H1 (cell line): ENCODE data around the gene FOXB1. TPM values are rescaled to one million over a fixed set of nuclear protein-coding genes. Genes with fewer than 3 reads are reported as not detected.

Experiments
- CTCF ChIA-PET: fragments of 300-600 bp; sonication (Branson Sonifier 250); formaldehyde crosslinking; loops from one replicate; lab custom pipeline; 2021; ENCODE audit not compliant: partially characterized antibody; lab: Charles Lee
- POLR2A ChIA-PET: fragments of 300-600 bp; sonication (Branson Sonifier 250); formaldehyde crosslinking; loops from one replicate; lab custom pipeline; 2021; ENCODE audit warnings: inconsistent platforms; ENCODE audit not compliant: partially characterized antibody; lab: Charles Lee
- DNase-seq, 2 experiments: peaks; one replicate each; pipeline versions ENCODE4 v3.0.0 to v3.0.0-alpha.2; 2010 to 2022; ENCODE audit warnings: low spot score in 2 of 2, low read depth in 1 of 2, mixed read lengths in 1 of 2
- FAIRE-seq: peaks from 2 replicates; lab custom pipeline; 2011; peaks lifted over from hg19 to GRCh38; lab: Jason Lieb, UNC
- H2AFZ ChIP-seq: 2 replicates; pipeline ENCODE4 v1.8.1; 2012; ENCODE audit warnings: low read length, inconsistent platforms
- H2AK5ac ChIP-seq: 2 replicates; pipeline ENCODE4 v1.6.1; 2013; ENCODE audit warnings: low read depth, low read length
- H2BK120ac ChIP-seq: replicated peaks from 2 replicates; pipeline ENCODE3; 2013; ENCODE audit warnings: low read depth, low read length, inconsistent platforms
- H2BK12ac ChIP-seq: 2 replicates; pipeline ENCODE4 v1.6.1; 2013; ENCODE audit warnings: low read depth, low read length
- H2BK15ac ChIP-seq: 2 replicates; pipeline ENCODE4 v1.6.1; 2013; ENCODE audit warnings: low read length
- H2BK20ac ChIP-seq: 2 replicates; pipeline ENCODE4 v1.6.1; 2013; ENCODE audit warnings: low read length
- H2BK5ac ChIP-seq: 2 replicates; pipeline ENCODE4 v1.6.1; 2013; ENCODE audit warnings: low read depth, low read length
- H3K14ac ChIP-seq: 2 replicates; pipeline ENCODE4 v1.6.1; 2013; ENCODE audit warnings: inconsistent platforms; ENCODE audit not compliant: insufficient read length
- H3K18ac ChIP-seq: 2 replicates; pipeline ENCODE4 v1.6.1; 2013; ENCODE audit warnings: low read length; ENCODE audit errors: extremely low read depth
- H3K23ac ChIP-seq: 2 replicates; pipeline ENCODE4 v1.6.1; 2013; ENCODE audit warnings: inconsistent platforms; ENCODE audit not compliant: insufficient read length
- H3K23me2 ChIP-seq: 2 replicates; pipeline ENCODE4 v1.6.1; 2013; ENCODE audit warnings: low read depth, low read length
- H3K27ac ChIP-seq: 2 replicates; pipeline ENCODE4 v1.6.1; 2011; ENCODE audit warnings: low read depth, low read length, inconsistent platforms
- H3K27me3 ChIP-seq, 4 experiments: replicated peaks in 1 of 4; 1 replicate in 1 of 4; 2 replicates in 3 of 4; pipeline versions ENCODE4 v1.6.1 to v1.8.1; 2011 to 2013; ENCODE audit warnings: low read length in 3 of 4, mild to moderate bottlenecking in 3 of 4, inconsistent platforms in 2 of 4, mixed read lengths in 2 of 4, moderate library complexity in 1 of 4; ENCODE audit not compliant: control insufficient read depth in 3 of 4, insufficient read depth in 3 of 4; ENCODE audit errors: extremely low read depth in 1 of 4
- H3K36me3 ChIP-seq, 4 experiments: 2 replicates each; pipeline versions ENCODE4 v1.6.1 to v1.8.1; 2011 to 2013; ENCODE audit warnings: mild to moderate bottlenecking in 4 of 4, low read length in 3 of 4, moderate library complexity in 2 of 4, control low read depth in 1 of 4, inconsistent platforms in 1 of 4; ENCODE audit not compliant: insufficient read depth in 4 of 4, control insufficient read depth in 2 of 4
- H3K4ac ChIP-seq: replicated peaks from 2 replicates; pipeline ENCODE3; 2013; ENCODE audit warnings: low read length, low read depth, mixed read lengths, inconsistent platforms; ENCODE audit not compliant: insufficient read length
- H3K4me1 ChIP-seq, 4 experiments: replicated peaks in 1 of 4; 1 replicate in 1 of 4; 2 replicates in 3 of 4; pipeline versions ENCODE4 v1.6.1 to v1.8.1; 2011 to 2013; ENCODE audit warnings: low read length in 3 of 4, inconsistent platforms in 2 of 4, mixed read lengths in 1 of 4; ENCODE audit not compliant: insufficient read depth in 4 of 4, control insufficient read depth in 3 of 4
- H3K4me2 ChIP-seq, 2 experiments: 2 replicates each; pipeline versions ENCODE4 v1.6.1 to v1.8.1; 2011 to 2013; ENCODE audit warnings: low read depth in 2 of 2, low read length in 2 of 2, control low read depth in 1 of 2, inconsistent platforms in 1 of 2, mild to moderate bottlenecking in 1 of 2; ENCODE audit not compliant: insufficient read depth in 1 of 2
- H3K4me3 ChIP-seq, 4 experiments: fragments of 200-600, 300-600 bp in 1 of 4; sonication (generic), shearing (Covaris generic), sonication (Bioruptor Twin) in 1 of 4; 2 replicates each; pipeline versions ENCODE4 v1.5.1 to v1.8.1; 2011 to 2016; ENCODE audit warnings: low read length in 4 of 4, low read depth in 3 of 4, control low read depth in 2 of 4, inconsistent platforms in 2 of 4, mild to moderate bottlenecking in 2 of 4, mixed read lengths in 1 of 4, moderate library complexity in 1 of 4; ENCODE audit not compliant: insufficient read depth in 2 of 4; ENCODE audit errors: extremely low read depth in 1 of 4
- H3K56ac ChIP-seq: replicated peaks from 2 replicates; pipeline ENCODE3; 2013; ENCODE audit warnings: low read depth, mild to moderate bottlenecking, mixed read lengths, low read length, inconsistent platforms; ENCODE audit not compliant: insufficient read length
- H3K79me1 ChIP-seq: 2 replicates; pipeline ENCODE4 v1.6.1; 2013; ENCODE audit warnings: low read depth, low read length, control low read depth
- H3K79me2 ChIP-seq, 2 experiments: 2 replicates each; pipeline versions ENCODE4 v1.6.1 to v1.8.1; 2012 to 2013; ENCODE audit warnings: low read length in 2 of 2, mild to moderate bottlenecking in 2 of 2, inconsistent platforms in 1 of 2; ENCODE audit not compliant: insufficient read depth in 2 of 2, control insufficient read depth in 1 of 2
- H3K9ac ChIP-seq, 4 experiments: replicated peaks in 1 of 4; 1 replicate in 1 of 4; 2 replicates in 3 of 4; pipeline versions ENCODE4 v1.6.1 to v1.8.1; 2011 to 2013; ENCODE audit warnings: low read depth in 3 of 4, low read length in 3 of 4, control low read depth in 2 of 4, mild to moderate bottlenecking in 2 of 4, moderate library complexity in 2 of 4, inconsistent platforms in 1 of 4; ENCODE audit errors: extremely low read depth in 1 of 4
- H3K9me3 ChIP-seq, 2 experiments: 2 replicates each; pipeline versions ENCODE4 v1.6.1 to v1.8.1; 2012 to 2013; ENCODE audit warnings: mild to moderate bottlenecking in 2 of 2, moderate library complexity in 2 of 2, control low read depth in 1 of 2, inconsistent platforms in 1 of 2, low read depth in 1 of 2, low read length in 1 of 2, mixed read lengths in 1 of 2; ENCODE audit not compliant: insufficient read depth in 2 of 2
- H4K20me1 ChIP-seq, 2 experiments: replicated peaks in 1 of 2; 2 replicates each; pipeline versions ENCODE3 to v1.8.1; 2011 to 2013; ENCODE audit warnings: inconsistent platforms in 2 of 2, low read length in 2 of 2, mild to moderate bottlenecking in 1 of 2; ENCODE audit not compliant: insufficient read depth in 2 of 2, control insufficient read depth in 1 of 2
- H4K5ac ChIP-seq: 2 replicates; pipeline ENCODE4 v1.6.1; 2013; ENCODE audit warnings: low read length, low read depth, mixed read lengths, inconsistent platforms; ENCODE audit not compliant: insufficient read length
- H4K8ac ChIP-seq: 2 replicates; pipeline ENCODE4 v1.8.0; 2013; ENCODE audit warnings: mild to moderate bottlenecking, moderate library complexity, low read length, inconsistent platforms; ENCODE audit not compliant: insufficient read depth; ENCODE audit errors: extremely low read depth
- H4K91ac ChIP-seq: replicated peaks from 2 replicates; pipeline ENCODE3; 2013; ENCODE audit warnings: low read length, mixed read lengths, inconsistent platforms; ENCODE audit not compliant: insufficient read length
- CTBP2 ChIP-seq: IDR thresholded peaks from 2 replicates; pipeline ENCODE4 v1.7.0; 2011; ENCODE audit warnings: borderline replicate concordance, mild to moderate bottlenecking, moderate library complexity, mixed read lengths, low read length; ENCODE audit not compliant: insufficient read depth, insufficient read length
- EZH2 ChIP-seq: fragments of 200-600 bp; sonication (generic); IDR thresholded peaks from 2 replicates; pipeline ENCODE4 v1.7.1; 2012; ENCODE audit warnings: low read depth, mild to moderate bottlenecking, moderate library complexity, low read length, inconsistent platforms; ENCODE audit not compliant: severe bottlenecking
- HDAC2 ChIP-seq, 2 experiments: fragments of 300-600 bp in 1 of 2; sonication (generic) in 1 of 2; IDR thresholded peaks; 2 replicates each; pipeline ENCODE4 v1.6.1; 2011 to 2012; ENCODE audit warnings: low read depth in 2 of 2, low read length in 2 of 2, mild to moderate bottlenecking in 2 of 2, moderate library complexity in 2 of 2, borderline replicate concordance in 1 of 2, inconsistent platforms in 1 of 2
- HDAC6 ChIP-seq: IDR thresholded peaks from one replicate; pipeline ENCODE4 v1.7.1; 2012; ENCODE audit warnings: low read depth, mild to moderate bottlenecking, inconsistent platforms, low read length, moderate library complexity
- JUND ChIP-seq: IDR thresholded peaks from 2 replicates; pipeline ENCODE4 v1.6.1; 2011; ENCODE audit warnings: mild to moderate bottlenecking, improper control_type of control experiment, low read length
- POLR2A ChIP-seq, 2 experiments: IDR thresholded peaks; 1 replicate in 1 of 2; 2 replicates in 1 of 2; pipeline ENCODE4 v1.6.1; 2011; ENCODE audit warnings: low read depth in 2 of 2, low read length in 2 of 2, mild to moderate bottlenecking in 2 of 2; ENCODE audit errors: control extremely low read depth in 1 of 2
- POU5F1 ChIP-seq: IDR thresholded peaks from 2 replicates; pipeline ENCODE4 v1.6.1; 2011; ENCODE audit warnings: low read depth, mild to moderate bottlenecking, low read length, moderate library complexity
- RNF2 ChIP-seq: fragments of 200-900, 300-1000 bp; sonication (generic); IDR thresholded peaks from 2 replicates; pipeline ENCODE4 v1.7.1; 2016; ENCODE audit warnings: borderline replicate concordance, low read depth, mild to moderate bottlenecking, antibody characterized with exemption, low read length; ENCODE audit not compliant: poor library complexity, severe bottlenecking; ENCODE audit errors: missing control alignments
- SIRT6 ChIP-seq: IDR thresholded peaks from one replicate; pipeline ENCODE4 v1.7.1; 2012; ENCODE audit warnings: low read length, inconsistent platforms
- SRF ChIP-seq: IDR thresholded peaks from 2 replicates; pipeline ENCODE4 v1.6.1; 2011; ENCODE audit warnings: mild to moderate bottlenecking, low read depth, low read length, moderate library complexity
- TAF7 ChIP-seq: optimal IDR thresholded peaks from 2 replicates; pipeline ENCODE3; 2011; ENCODE audit warnings: low read depth, mild to moderate bottlenecking, inconsistent platforms, low read length, moderate library complexity, borderline replicate concordance
- TCF12 ChIP-seq: IDR thresholded peaks from 2 replicates; pipeline ENCODE4 v1.6.1; 2011; ENCODE audit warnings: low read depth, mild to moderate bottlenecking, low read length
- ZNF274 ChIP-seq: IDR thresholded peaks from 2 replicates; pipeline ENCODE4 v1.7.0; 2012; ENCODE audit warnings: low read length, borderline replicate concordance; ENCODE audit errors: extremely low read depth
- WGBS, 2 experiments: shearing (Covaris generic) in 1 of 2; methylation state at CpG; one replicate each; pipeline versions ENCODE4 v1.1.6 to v1.1.7; 2013 to 2015; ENCODE audit warnings: low lambda C conversion rate in 2 of 2, mixed read lengths in 2 of 2, inconsistent platforms in 1 of 2, low coverage in 1 of 2, missing lambda C conversion rate in 1 of 2; ENCODE audit not compliant: insufficient replicate concordance in 2 of 2, insufficient coverage in 1 of 2, insufficient read length in 1 of 2; ENCODE audit errors: extremely low coverage in 1 of 2, missing lambda C conversion rate in 1 of 2; 5-methylcytosine and 5-hydroxymethylcytosine counted together
- polyA plus RNA-seq, 7 experiments: library from polyadenylated mRNA; depleted of rRNA in 3 of 7; stranded (reverse) in 5 of 7; unstranded in 2 of 7; fragments of >200 nt in 5 of 7; fragments of 200-250 nt in 2 of 7; gene quantifications; 1 replicate in 5 of 7; 2 replicates in 1 of 7; 4 replicates in 1 of 7; pipeline versions ENCODE4 v1.2.1 to v1.2.3, GENCODE V29; 2011 to 2013; ENCODE audit warnings: missing spikeins in 2 of 7, mixed read lengths in 2 of 7
- total RNA-seq: library from RNA; stranded (reverse); fragmentation: NEBNext Ultra II Directional; extraction: Animal tissue kit (Norgen Biotek cat#: 25700); gene quantifications from 2 replicates; pipeline ENCODE4 v1.2.1, GENCODE V29; 2021
- TF ChIP-seq, protein P1 (sequence below): IDR thresholded peaks from 2 replicates; pipeline ENCODE4 v1.6.1; 2012; ENCODE audit warnings: inconsistent platforms

Gene FOXB1
- total and polyA plus RNA-seq, 2 of the 8 experiments (the other 6 are each of a cell fraction or from before 2014, with no cell fraction given): 0.92 to 1.5 TPM

DNA sequence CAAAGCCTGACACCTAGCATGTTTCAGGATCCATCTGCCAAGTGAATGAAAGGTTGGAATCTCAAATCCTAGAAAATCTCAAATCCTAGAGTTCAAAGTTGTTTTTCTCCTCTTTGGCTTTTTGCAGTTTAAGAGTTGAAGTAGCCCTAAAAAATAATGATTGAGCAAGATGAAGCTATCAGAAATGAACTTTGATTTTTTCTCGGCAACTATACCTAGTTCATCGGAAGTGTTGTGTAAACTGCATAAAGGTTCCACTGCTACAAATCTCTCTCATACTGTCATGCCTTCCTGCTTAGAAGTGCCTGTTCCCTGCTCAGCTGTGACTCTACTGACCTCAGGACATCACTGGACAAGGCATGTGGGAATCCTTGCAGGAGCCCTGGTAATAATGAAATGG lies 35.8 kb upstream of the FOXB1 start:
- H2BK20ac ChIP-seq: no peak overlapping the region
- H4K91ac ChIP-seq: no peak overlapping the region
- no peak overlapping the region for H2AFZ ChIP-seq
- peak overlapping the region; percentile 32 for H3K23ac ChIP-seq
- H3K18ac ChIP-seq: no peak overlapping the region
- H3K79me2 ChIP-seq: no peaks in the 10 kb centered on the region
- no peak overlapping the region for H3K4ac ChIP-seq
- H2BK12ac ChIP-seq: no peak overlapping the region
- no peak overlapping the region for H3K56ac ChIP-seq
- H4K5ac ChIP-seq: no peak overlapping the region
- H3K79me1 ChIP-seq: no peaks in the 10 kb centered on the region
- ChIA-PET POLR2A (interaction anchor here (0.9 kb wide), 1 partner anchor 8 kb away, joined by 3 read pairs; no protein-coding TSS in a partner anchor), CTCF (interaction anchor here (1.2 to 2.5 kb wide), 4 partner anchors 22 to 159 kb away, joined by 3 to 5 read pairs (median 4); no protein-coding TSS in a partner anchor)
- H4K20me1 ChIP-seq: no peaks in the 10 kb centered on the region
- H3K4me2 ChIP-seq: no peak overlapping the region
- no peak overlapping the region for H3K9ac ChIP-seq
- no peak overlapping the region for H2BK15ac ChIP-seq
- no peak overlapping the region for H3K4me3 ChIP-seq
- no peaks in the 10 kb centered on the region for H3K23me2 ChIP-seq
- no peak overlapping the region for H2AK5ac ChIP-seq
- H4K8ac ChIP-seq: no peak overlapping the region
- no peak overlapping the region for H3K14ac ChIP-seq
- no peak for TF ChIP-seq CTBP2
- TF ChIP-seq HDAC2 (IDR thresholded peaks at IDR 0.05; ENCODE audit: borderline replicate concordance in 1 of 2, low read depth in 2 of 2, low read length in 2 of 2): no peak
- TF ChIP-seq JUND: no peak
- no peak for TF ChIP-seq RNF2
- TF ChIP-seq POU5F1: no peak
- TF ChIP-seq TAF7: no peak
- TF ChIP-seq EZH2: no peak
- TF ChIP-seq TCF12: no peak
- no peak for TF ChIP-seq SIRT6
- TF ChIP-seq POLR2A (IDR thresholded peaks at IDR 0.05; ENCODE audit: control extremely low read depth in 1 of 2, low read depth in 2 of 2, low read length in 2 of 2): no peak
- TF ChIP-seq SRF: no peak
- no peak for TF ChIP-seq HDAC6
- TF ChIP-seq ZNF274: no peak
- TF ChIP-seq, protein P1, sequence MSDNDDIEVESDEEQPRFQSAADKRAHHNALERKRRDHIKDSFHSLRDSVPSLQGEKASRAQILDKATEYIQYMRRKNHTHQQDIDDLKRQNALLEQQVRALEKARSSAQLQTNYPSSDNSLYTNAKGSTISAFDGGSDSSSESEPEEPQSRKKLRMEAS: no peak
- no peak overlapping the region for H3K27ac ChIP-seq
- no peak for DNase-seq
- H3K4me1 ChIP-seq: no peaks in the 10 kb centered on the region
- H2BK120ac ChIP-seq: no peak overlapping the region
- FAIRE-seq: no peak
- H3K27me3 ChIP-seq: no peaks in the 10 kb centered on the region
- H3K36me3 ChIP-seq: no peaks in the 10 kb centered on the region
- WGBS, 2 experiments: 89% methylated on average over 2 of the region's 2 CpGs; no CpG with 5 or more reads in 1 of the 2 experiments
- no peak overlapping the region for H2BK5ac ChIP-seq
- no peaks in the 10 kb centered on the region for H3K9me3 ChIP-seq
